Endothelial cell of umbilical vein (primary cell): ENCODE measurements around the gene NHLRC1. TPM values are rescaled to one million over a fixed set of nuclear protein-coding genes. Genes with fewer than 3 reads are reported as not detected.

Experiments
- BruUV-seq: library from RNA; stranded (reverse); fragments of 400-500 nt; replicated peaks from 2 replicates; lab custom pipeline; 2021; lab: Mats Ljungman, UMichigan
- CTCF ChIA-PET: fragments of 300-600, 350-600 bp; sonication (Branson Sonifier 250); formaldehyde crosslinking; loops from one replicate; lab custom pipeline; 2021; ENCODE audit warnings: antibody characterized with exemption, inconsistent platforms; lab: Charles Lee
- POLR2A ChIA-PET: fragments of 300-600, 350-600 bp; sonication (Branson Sonifier 250); formaldehyde crosslinking; loops from one replicate; lab custom pipeline; 2021; ENCODE audit warnings: antibody characterized with exemption, inconsistent platforms; lab: Charles Lee
- DNase-seq: peaks from one replicate; pipeline ENCODE4 v3.0.0-alpha.2; 2011; ENCODE audit warnings: low read depth, low spot score
- FAIRE-seq: peaks from 2 replicates; lab custom pipeline; 2011; peaks lifted over from hg19 to GRCh38; lab: Jason Lieb, UNC
- H2AFZ ChIP-seq: 2 replicates; pipeline ENCODE4 v1.6.0; 2012; ENCODE audit warnings: low read depth, low read length, control low read depth, inconsistent platforms
- H3K27ac ChIP-seq: 2 replicates; pipeline ENCODE4 v1.5.1; 2011; ENCODE audit warnings: low read depth, mild to moderate bottlenecking, control low read depth, low read length, moderate library complexity; ENCODE audit not compliant: insufficient read depth
- H3K27me3 ChIP-seq, 2 experiments: 2 replicates each; pipeline versions ENCODE4 v1.6.0 to v1.6.1; 2011; ENCODE audit warnings: low read length in 2 of 2, mixed read lengths in 1 of 2; ENCODE audit not compliant: control insufficient read depth in 2 of 2, insufficient read depth in 2 of 2
- H3K36me3 ChIP-seq, 2 experiments: 2 replicates in 1 of 2; 3 replicates in 1 of 2; pipeline ENCODE4 v1.5.1; 2011; ENCODE audit warnings: low read length in 2 of 2, mild to moderate bottlenecking in 1 of 2, moderate library complexity in 1 of 2; ENCODE audit not compliant: control insufficient read depth in 2 of 2, insufficient read depth in 2 of 2; ENCODE audit errors: extremely low read depth in 1 of 2
- H3K4me1 ChIP-seq: 3 replicates; pipeline ENCODE4 v1.5.1; 2011; ENCODE audit warnings: mild to moderate bottlenecking, low read length; ENCODE audit not compliant: control insufficient read depth, insufficient read depth; ENCODE audit errors: extremely low read depth
- H3K4me2 ChIP-seq: 2 replicates; pipeline ENCODE4 v1.6.1; 2011; ENCODE audit warnings: low read length, control low read depth, mixed read lengths; ENCODE audit not compliant: insufficient read depth
- H3K4me3 ChIP-seq, 3 experiments: fragments of 200-600 bp in 1 of 3; sonication (generic), shearing (Covaris generic) in 1 of 3; replicated peaks in 1 of 3; 2 replicates each; pipeline ENCODE4 v1.5.1; 2011 to 2016; ENCODE audit warnings: control low read depth in 3 of 3, low read length in 3 of 3, mild to moderate bottlenecking in 2 of 3, inconsistent platforms in 1 of 3, low read depth in 1 of 3, moderate library complexity in 1 of 3; ENCODE audit not compliant: insufficient read depth in 1 of 3
- H3K79me2 ChIP-seq: 2 replicates; pipeline ENCODE4 v1.6.0; 2012; ENCODE audit warnings: low read length, inconsistent platforms; ENCODE audit not compliant: control insufficient read depth, insufficient read depth
- H3K9ac ChIP-seq: replicated peaks from 2 replicates; pipeline ENCODE3; 2011; ENCODE audit warnings: low read length, control low read depth; ENCODE audit not compliant: insufficient read depth; ENCODE audit errors: extremely low read depth
- H3K9me1 ChIP-seq: replicated peaks from 3 replicates; pipeline ENCODE4 v1.6.0; 2011; ENCODE audit warnings: mild to moderate bottlenecking, low read length; ENCODE audit not compliant: control insufficient read depth, insufficient read depth; ENCODE audit errors: extremely low read depth
- H3K9me3 ChIP-seq: replicated peaks from 2 replicates; pipeline ENCODE4 v1.5.1; 2012; ENCODE audit warnings: low read length, inconsistent platforms; ENCODE audit not compliant: control insufficient read depth, insufficient read depth
- H4K20me1 ChIP-seq: replicated peaks from 2 replicates; pipeline ENCODE3; 2011; ENCODE audit warnings: mild to moderate bottlenecking, low read length; ENCODE audit not compliant: control insufficient read depth, insufficient read depth; ENCODE audit errors: extremely low read depth
- CTCF ChIP-seq, 2 donors: IDR thresholded peaks; 1 replicate in 1 of 2; 2 replicates in 1 of 2; pipeline ENCODE4 v1.5.1; 2011; ENCODE audit warnings: low read length in 2 of 2, mild to moderate bottlenecking in 2 of 2, moderate library complexity in 2 of 2, control low read depth in 1 of 2, inconsistent platforms in 1 of 2, low read depth in 1 of 2; ENCODE audit not compliant: insufficient read depth in 1 of 2; ENCODE audit errors: extremely low read depth in 1 of 2
- EZH2 ChIP-seq: IDR thresholded peaks from 2 replicates; pipeline ENCODE4 v1.6.1; 2012; ENCODE audit warnings: borderline replicate concordance, low read depth, mild to moderate bottlenecking, moderate library complexity, low read length, inconsistent platforms; ENCODE audit not compliant: severe bottlenecking
- FOS ChIP-seq: IDR thresholded peaks from 2 replicates; pipeline ENCODE4 v1.6.1; 2011; ENCODE audit warnings: mild to moderate bottlenecking, low read length, moderate library complexity, borderline replicate concordance; ENCODE audit not compliant: insufficient read depth
- GATA2 ChIP-seq: IDR thresholded peaks from 2 replicates; pipeline ENCODE4 v1.7.0; 2011; ENCODE audit warnings: low read depth, mild to moderate bottlenecking, moderate library complexity, mixed read lengths, low read length; ENCODE audit not compliant: insufficient read length, insufficient read depth
- JUN ChIP-seq: IDR thresholded peaks from 2 replicates; pipeline ENCODE4 v1.6.1; 2011; ENCODE audit warnings: borderline replicate concordance, low read depth; ENCODE audit not compliant: insufficient read length, insufficient read depth
- MAX ChIP-seq: IDR thresholded peaks from 2 replicates; pipeline ENCODE4 v1.6.1; 2011; ENCODE audit not compliant: insufficient read depth, insufficient read length
- MYC ChIP-seq: IDR thresholded peaks from one replicate; pipeline ENCODE4 v1.6.1; 2011; ENCODE audit warnings: mild to moderate bottlenecking, low read depth, low read length
- POLR2A ChIP-seq: IDR thresholded peaks from 2 replicates; pipeline ENCODE4 v1.6.1; 2012; ENCODE audit warnings: low read depth, mild to moderate bottlenecking, control low read depth, low read length
- POLR2AphosphoS5 ChIP-seq: IDR thresholded peaks from 2 replicates; pipeline ENCODE4 v1.6.1; 2012; ENCODE audit warnings: low read depth, mild to moderate bottlenecking, control low read depth, low read length, moderate library complexity; ENCODE audit not compliant: insufficient read depth
- dilution Hi-C: fragments of 300-500 bp; cut with MboI; formaldehyde crosslinking; loops from one replicate; pipeline ENCODE4 v1.15.0; 2019; ENCODE audit warnings: low sequenced_read_pairs; ENCODE audit not compliant: extremely low pct_ligation_motif_present
- intact Hi-C: fragments of 100-400 bp; cut with micrococcal nuclease; formaldehyde crosslinking; loops from one replicate; pipeline ENCODE4 v1.10.0; 2022
- polyA plus RNA-seq, 4 experiments: library from polyadenylated mRNA; depleted of rRNA in 3 of 4; stranded (reverse) in 3 of 4; unstranded in 1 of 4; fragments of >200 nt; gene quantifications; 2 replicates each; pipeline versions ENCODE4 v1.2.1 to v1.2.3, GENCODE V29; 2011 to 2012; ENCODE audit warnings: missing spikeins in 1 of 4
- total RNA-seq: library from RNA; stranded (reverse); gene quantifications from 2 replicates; pipeline ENCODE4 v1.2.3, GENCODE V29; 2021

Gene NHLRC1
- total and polyA plus RNA-seq, 2 donors (not counting 3 experiments of a cell fraction or from before 2014, with no cell fraction given) = 1.7 to 2.3 TPM

DNA sequence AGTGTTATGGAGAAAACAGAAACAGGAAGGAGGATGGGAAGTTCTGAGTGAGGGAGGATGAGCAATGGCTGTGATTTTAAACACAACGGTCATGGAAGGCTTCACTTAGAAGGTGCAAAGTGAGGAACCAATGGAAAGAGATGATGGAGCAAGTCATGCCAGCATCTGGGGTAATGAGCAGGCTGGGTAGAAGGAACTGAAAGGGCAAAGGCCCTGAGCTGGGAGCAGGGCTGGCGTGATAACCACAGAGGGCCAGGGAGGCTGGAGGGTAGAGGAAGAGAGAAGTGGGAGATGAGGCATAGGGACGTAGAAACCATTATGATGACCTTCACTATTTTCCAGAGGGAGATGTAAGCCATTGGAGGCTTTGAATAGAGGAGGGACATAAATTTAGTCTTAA, 43.6 kb downstream of the NHLRC1 start:
- no TSS peak for BruUV-seq
- no peaks in the 10 kb centered on the region for H3K79me2 ChIP-seq
- H3K4me1 ChIP-seq = no peaks in the 10 kb centered on the region
- no peaks in the 10 kb centered on the region for H3K9me3 ChIP-seq
- no peak overlapping the region for H3K4me2 ChIP-seq
- dilution Hi-C loops (no loop called here), intact Hi-C loops (no loop called here)
- no peaks in the 10 kb centered on the region for H3K36me3 ChIP-seq
- no peak overlapping the region for H2AFZ ChIP-seq
- CTCF ChIA-PET = interaction anchor here (1.2 kb wide), 1 partner anchor 10 kb away, joined by 3 read pairs; no protein-coding TSS in a partner anchor
- POLR2A ChIA-PET = no interaction called here
- H3K27me3 ChIP-seq = peaks cover 0 to 3% of the 10 kb centered on the region in 2 experiments
- FAIRE-seq = no peak
- no peaks in the 10 kb centered on the region for H3K9me1 ChIP-seq
- H4K20me1 ChIP-seq = no peaks in the 10 kb centered on the region
- H3K9ac ChIP-seq = no peak overlapping the region
- no peak for DNase-seq
- H3K27ac ChIP-seq = no peak overlapping the region
- TF ChIP-seq JUN (no peak), MAX (no peak), GATA2 (no peak), MYC (no peak), FOS (no peak), POLR2AphosphoS5 (no peak), CTCF (IDR thresholded peaks at IDR 0.05; ENCODE audit: extremely low read depth in 1 of 2, insufficient read depth in 1 of 2, low read depth in 1 of 2, low read length in 2 of 2) (no peak), EZH2 (no peak), POLR2A (no peak)
- no peak overlapping the region for H3K4me3 ChIP-seq
